Prostate gland (tissue), 2 donors: ENCODE measurements around the gene NCOA6. TPM values are rescaled to one million over a fixed set of nuclear protein-coding genes. Genes with fewer than 3 reads are reported as not detected.
"Not testable (repeated sequence)": the region's sequence is repeated elsewhere in the genome, so short reads cannot be mapped to it uniquely, and the experiment has no call there.

Experiments
- DNase-seq: peaks from one replicate; pipeline ENCODE4 v3.0.0-alpha.2; 2019; ENCODE audit warnings: low spot score
- H3K27ac ChIP-seq, 2 donors: fragments of 200-600 bp; sonication (generic); 2 replicates each; pipeline ENCODE4 v1.5.1; 2017 to 2019
- H3K27me3 ChIP-seq: fragments of 200-600 bp; sonication (generic); replicated peaks from 2 replicates; pipeline ENCODE4 v1.5.1; 2019; ENCODE audit not compliant: insufficient read depth
- H3K36me3 ChIP-seq, 2 donors: fragments of 200-600 bp; sonication (generic); 1 replicate in 1 of 2; 2 replicates in 1 of 2; pipeline versions ENCODE4 v1.5.1 to v1.8.1; 2017 to 2019
- H3K4me1 ChIP-seq: fragments of 200-600 bp; sonication (generic); replicated peaks from 2 replicates; pipeline ENCODE4 v1.5.1; 2019
- H3K4me3 ChIP-seq, 2 donors: fragments of 200-600 bp; sonication (generic); 2 replicates each; pipeline ENCODE4 v1.5.1; 2017 to 2019
- H3K9me3 ChIP-seq: fragments of 200-600 bp; sonication (generic); 2 replicates; pipeline ENCODE4 v1.5.1; 2017
- POLR2A ChIP-seq: fragments of 450-650 bp; IDR thresholded peaks from one replicate; pipeline ENCODE4 v1.6.1; 2016; ENCODE audit warnings: antibody characterized with exemption, mild to moderate bottlenecking
- POLR2AphosphoS5 ChIP-seq: sonication (generic); formaldehyde crosslinking; IDR thresholded peaks from one replicate; pipeline ENCODE4 v1.6.1; 2017; ENCODE audit warnings: antibody characterized with exemption
- WGBS: methylation state at CpG from one replicate; pipeline ENCODE4 v1.1.5; 2018; 5-methylcytosine and 5-hydroxymethylcytosine counted together
- intact Hi-C: fragments of 100-400 bp; cut with DNase I; formaldehyde crosslinking; loops from one replicate; pipeline ENCODE4 v1.14.2; 2022
- total RNA-seq, 2 donors: library from RNA; depleted of rRNA; stranded (reverse); fragments of >200 nt; gene quantifications; one replicate each; pipeline ENCODE4 v1.1.0, GENCODE V29; 2016
- TF ChIP-seq, protein P1 (sequence below), 4 experiments: fragments of 200-600 bp in 2 of 4; fragments of 450-650 bp in 2 of 4; sonication (generic) in 2 of 4; IDR thresholded peaks; 1 replicate in 3 of 4; 2 replicates in 1 of 4; pipeline ENCODE4 v1.5.1; 2016 to 2019; ENCODE audit warnings: antibody characterized with exemption in 4 of 4, mild to moderate bottlenecking in 2 of 4, moderate library complexity in 2 of 4

The NCOA6 gene
- total RNA-seq, 2 donors from 2014 or later = 19.6 to 43.7 TPM

DNA sequence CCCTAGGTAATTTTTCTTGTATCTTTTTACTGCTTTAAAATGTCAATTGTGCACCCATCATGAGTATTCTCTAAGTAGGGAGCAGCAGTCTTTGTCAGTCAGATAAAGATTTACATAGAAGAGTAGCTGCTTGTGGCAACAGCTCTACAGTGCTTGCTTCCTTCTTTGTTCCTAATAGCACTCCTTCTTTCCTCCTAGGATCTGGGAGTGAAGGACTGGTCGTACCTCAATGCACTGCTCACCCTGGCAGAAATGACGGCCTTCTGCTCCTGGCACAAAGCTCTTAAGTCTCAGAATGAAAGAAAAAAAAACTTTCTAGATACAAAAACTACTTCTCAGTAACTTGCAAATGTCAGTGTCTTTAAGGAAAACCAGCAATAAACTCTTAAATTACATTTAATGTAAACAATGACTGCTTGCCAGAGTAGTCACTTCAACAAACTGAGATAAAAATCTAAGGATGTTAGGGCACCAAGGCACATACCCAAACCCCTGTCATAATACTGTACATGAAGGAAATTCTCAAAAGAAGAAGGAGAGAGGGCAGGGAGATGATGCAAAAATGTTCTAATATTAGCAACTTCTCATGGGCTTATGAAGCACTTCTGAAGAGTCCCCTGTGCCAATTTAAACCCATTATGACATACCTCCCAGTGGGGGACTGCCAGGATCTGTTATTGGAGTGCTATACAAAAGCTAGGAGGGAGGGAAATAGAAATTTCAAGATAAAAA lies 34.0 kb downstream of the NCOA6 start:
- TF ChIP-seq POLR2AphosphoS5 (no peak), POLR2A (no peak)
- TF ChIP-seq, protein P1, sequence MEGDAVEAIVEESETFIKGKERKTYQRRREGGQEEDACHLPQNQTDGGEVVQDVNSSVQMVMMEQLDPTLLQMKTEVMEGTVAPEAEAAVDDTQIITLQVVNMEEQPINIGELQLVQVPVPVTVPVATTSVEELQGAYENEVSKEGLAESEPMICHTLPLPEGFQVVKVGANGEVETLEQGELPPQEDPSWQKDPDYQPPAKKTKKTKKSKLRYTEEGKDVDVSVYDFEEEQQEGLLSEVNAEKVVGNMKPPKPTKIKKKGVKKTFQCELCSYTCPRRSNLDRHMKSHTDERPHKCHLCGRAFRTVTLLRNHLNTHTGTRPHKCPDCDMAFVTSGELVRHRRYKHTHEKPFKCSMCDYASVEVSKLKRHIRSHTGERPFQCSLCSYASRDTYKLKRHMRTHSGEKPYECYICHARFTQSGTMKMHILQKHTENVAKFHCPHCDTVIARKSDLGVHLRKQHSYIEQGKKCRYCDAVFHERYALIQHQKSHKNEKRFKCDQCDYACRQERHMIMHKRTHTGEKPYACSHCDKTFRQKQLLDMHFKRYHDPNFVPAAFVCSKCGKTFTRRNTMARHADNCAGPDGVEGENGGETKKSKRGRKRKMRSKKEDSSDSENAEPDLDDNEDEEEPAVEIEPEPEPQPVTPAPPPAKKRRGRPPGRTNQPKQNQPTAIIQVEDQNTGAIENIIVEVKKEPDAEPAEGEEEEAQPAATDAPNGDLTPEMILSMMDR (IDR thresholded peaks at IDR 0.05) = no peak
- 2% methylated on average over 2 of the region's 2 CpGs for WGBS
- H3K4me3 ChIP-seq = no peak overlapping the region
- no peaks in the 10 kb centered on the region for H3K9me3 ChIP-seq
- H3K4me1 ChIP-seq = no peaks in the 10 kb centered on the region
- intact Hi-C loops = no loop called here
- no peak for DNase-seq
- H3K36me3 ChIP-seq = no peaks in the 10 kb centered on the region
- no peak overlapping the region for H3K27ac ChIP-seq
- no peaks in the 10 kb centered on the region for H3K27me3 ChIP-seq

DNA sequence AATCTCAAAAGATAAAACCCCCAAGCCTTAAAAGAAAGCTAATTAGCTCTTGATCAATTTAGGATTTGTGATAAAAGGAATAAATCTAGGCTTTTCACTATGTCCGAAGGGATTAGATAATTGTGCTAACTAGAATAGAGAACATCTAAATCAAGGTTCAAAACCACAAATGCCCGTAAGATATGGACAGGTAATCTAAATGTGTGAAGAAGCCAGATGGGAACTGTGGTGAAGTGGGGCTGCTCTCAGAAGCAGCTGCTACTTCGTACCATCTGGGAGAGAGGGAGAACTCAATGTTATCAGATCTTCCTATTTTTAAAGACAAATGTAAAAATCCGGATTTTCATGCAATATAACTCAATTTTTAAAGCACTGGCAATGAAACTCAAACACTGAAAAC lies 44.2 kb downstream of the NCOA6 start:
- H3K9me3 ChIP-seq = no peaks in the 10 kb centered on the region
- DNase-seq = no peak
- H3K27ac ChIP-seq = no peak overlapping the region
- 77% methylated on average over 4 of the region's 4 CpGs for WGBS
- no peaks in the 10 kb centered on the region for H3K27me3 ChIP-seq
- H3K36me3 ChIP-seq = no peaks in the 10 kb centered on the region
- no peaks in the 10 kb centered on the region for H3K4me1 ChIP-seq
- intact Hi-C loops = no loop called here
- TF ChIP-seq, protein P1 (IDR thresholded peaks at IDR 0.05) = no peak
- TF ChIP-seq POLR2AphosphoS5 = no peak
- TF ChIP-seq POLR2A = no peak
- no peak overlapping the region for H3K4me3 ChIP-seq

DNA sequence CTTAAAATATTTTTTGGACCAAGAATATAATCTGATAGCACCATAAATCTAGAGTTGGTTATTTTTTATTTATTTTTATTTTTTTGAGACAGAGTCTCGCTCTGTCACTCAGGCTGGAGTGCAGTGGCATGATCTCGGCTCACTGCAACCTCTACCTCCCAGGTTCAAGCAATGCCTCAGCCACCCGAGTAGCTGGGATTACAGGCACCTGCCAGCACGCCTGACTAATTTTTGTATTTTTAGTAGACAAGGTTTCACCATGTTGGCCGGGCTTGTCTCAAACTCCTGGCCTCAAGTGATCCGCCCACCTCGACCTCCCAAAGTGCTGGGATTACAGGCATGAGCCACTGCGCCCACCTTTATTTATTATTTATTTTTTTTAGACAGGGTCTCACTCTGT lies 45.2 kb downstream of the NCOA6 start:
- H3K27ac ChIP-seq, H3K36me3 ChIP-seq, H3K9me3 ChIP-seq, H3K4me1 ChIP-seq, DNase-seq, intact Hi-C loops, H3K4me3 ChIP-seq, H3K27me3 ChIP-seq: not testable (repeated sequence)
- 88% methylated on average over 8 of the region's 8 CpGs for WGBS

DNA sequence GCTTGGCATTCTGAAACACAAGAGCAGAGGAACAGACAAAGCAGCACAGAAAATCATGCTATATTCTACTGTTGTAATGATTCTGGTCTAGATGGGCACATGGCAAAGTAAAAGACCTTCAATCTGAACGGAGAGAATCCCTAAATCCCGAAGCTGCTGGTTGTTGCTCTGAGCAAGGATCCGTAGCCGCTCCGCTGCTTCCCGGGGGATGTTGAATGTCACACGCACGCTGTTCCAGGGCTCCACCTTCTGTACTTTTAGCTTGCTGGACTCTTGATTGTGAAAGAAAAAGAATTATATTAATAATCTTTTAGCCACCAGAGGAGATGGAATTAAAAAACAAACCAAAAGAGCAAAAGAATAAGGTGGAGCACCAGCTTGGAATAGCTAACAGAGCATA lies 49.3 kb downstream of the NCOA6 start:
- Histone ChIP-seq H3K27ac (no peak overlapping the region), H3K4me3 (no peak overlapping the region), H3K27me3 (no peaks in the 10 kb centered on the region), H3K9me3 (no peaks in the 10 kb centered on the region), H3K36me3 (peaks cover 0 to 8% of the 10 kb centered on the region in 2 donors), H3K4me1 (no peaks in the 10 kb centered on the region)
- TF ChIP-seq POLR2AphosphoS5 = no peak
- TF ChIP-seq, protein P1 (IDR thresholded peaks at IDR 0.05) = no peak
- TF ChIP-seq POLR2A = no peak
- WGBS = 89% methylated on average over 8 of the region's 8 CpGs
- no peak for DNase-seq
- intact Hi-C loops = loop anchor here (10.0 kb wide), 1 partner anchor 461 kb away; no protein-coding TSS in a partner anchor

DNA sequence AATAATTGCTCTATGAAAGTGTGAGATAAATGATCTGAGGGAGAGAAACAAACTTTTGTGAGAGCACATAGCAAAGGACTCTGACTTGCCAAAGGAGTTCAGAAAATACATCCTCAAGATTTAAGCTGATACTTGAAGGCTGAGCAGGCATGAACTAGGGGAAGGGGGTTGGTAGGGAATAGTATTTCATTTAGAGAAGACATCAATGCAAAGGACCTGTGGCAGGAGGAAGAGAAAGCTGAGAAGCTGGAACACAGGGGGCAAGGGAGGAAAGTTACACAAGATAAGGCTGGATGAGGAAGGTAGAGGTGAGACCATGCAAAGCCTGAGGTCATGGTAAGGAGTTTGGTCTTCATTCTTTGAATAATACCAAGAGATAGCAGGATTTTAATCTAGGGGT lies 50.6 kb downstream of the NCOA6 start:
- intact Hi-C loops = loop anchor here (10.0 kb wide), 1 partner anchor 460 kb away; no protein-coding TSS in a partner anchor
- peaks cover 0 to 8% of the 10 kb centered on the region in 2 donors for H3K36me3 ChIP-seq

More for the DNA sequence above, 50.6 kb downstream of the NCOA6 start:
- no peak for TF ChIP-seq POLR2A
- TF ChIP-seq, protein P1 (IDR thresholded peaks at IDR 0.05) = no peak
- TF ChIP-seq POLR2AphosphoS5 = no peak
- H3K4me3 ChIP-seq = no peak overlapping the region
- DNase-seq = no peak
- H3K27me3 ChIP-seq = no peaks in the 10 kb centered on the region
- no peaks in the 10 kb centered on the region for H3K9me3 ChIP-seq
- no peak overlapping the region for H3K27ac ChIP-seq
- no peaks in the 10 kb centered on the region for H3K4me1 ChIP-seq
